HepG2 (cell line): ENCODE data around the gene PPP1CB. TPM values are rescaled to one million over a fixed set of nuclear protein-coding genes. Genes with fewer than 3 reads are reported as not detected.

Experiments
- BCL6 ChIP-seq: IDR thresholded peaks from 2 replicates; pipeline ENCODE4 v1.6.1; 2016; ENCODE audit warnings: missing genetic modification reagents, missing compliant biosample characterization
- FOXA1 ChIP-seq, 2 experiments: fragments of 450-650 bp in 1 of 2; sonication (generic) in 1 of 2; formaldehyde crosslinking in 1 of 2; IDR thresholded peaks; 2 replicates each; pipeline versions ENCODE4 v1.4.0 to v1.6.1; 2016 to 2020; ENCODE audit warnings: missing genetic modification reagents in 1 of 2
- HCFC1 ChIP-seq: fragments of 150-350 bp; IDR thresholded peaks from 2 replicates; pipeline ENCODE4 v1.6.1; 2014; ENCODE audit warnings: low read depth, low read length
- HNRNPL ChIP-seq: fragments of 200-400 bp; formaldehyde crosslinking; IDR thresholded peaks from 2 replicates; pipeline ENCODE4 v1.6.1; 2017; ENCODE audit warnings: mild to moderate bottlenecking, low read depth, low read length
- HNRNPUL1 ChIP-seq: fragments of 200-400 bp; formaldehyde crosslinking; IDR thresholded peaks from 2 replicates; pipeline ENCODE4 v1.6.1; 2017; ENCODE audit warnings: low read depth, mild to moderate bottlenecking, low read length, moderate library complexity
- KLF12 ChIP-seq: sonication (generic); formaldehyde crosslinking; IDR thresholded peaks from 2 replicates; pipeline ENCODE4 v1.4.0; 2020; ENCODE audit warnings: missing genetic modification reagents, borderline replicate concordance
- NCOA1 ChIP-seq: sonication (generic); formaldehyde crosslinking; IDR thresholded peaks from 2 replicates; pipeline ENCODE4 v1.9.0; 2021; ENCODE audit warnings: missing genetic modification reagents
- RXRA ChIP-seq: sonication (generic); formaldehyde crosslinking; IDR thresholded peaks from 2 replicates; pipeline ENCODE4 v1.5.1; 2020; ENCODE audit warnings: missing genetic modification reagents
- SMYD3 ChIP-seq: sonication (generic); formaldehyde crosslinking; IDR thresholded peaks from 2 replicates; pipeline ENCODE4 v1.8.1; 2023; ENCODE audit warnings: mild to moderate bottlenecking, missing genetic modification reagents
- ZNF224 ChIP-seq: sonication (generic); formaldehyde crosslinking; IDR thresholded peaks from 2 replicates; pipeline ENCODE4 v1.5.0; 2020; ENCODE audit warnings: mild to moderate bottlenecking, missing genetic modification reagents
- ZNF724P ChIP-seq: sonication (generic); formaldehyde crosslinking; IDR thresholded peaks from 2 replicates; pipeline ENCODE4 v1.8.0; 2022; ENCODE audit warnings: missing genetic modification reagents, borderline replicate concordance
- ZNF788 ChIP-seq: sonication (generic); formaldehyde crosslinking; IDR thresholded peaks from 2 replicates; pipeline ENCODE4 v1.5.0; 2020; ENCODE audit warnings: mild to moderate bottlenecking, missing genetic modification reagents, borderline replicate concordance
- ZNF878 ChIP-seq: sonication (generic); formaldehyde crosslinking; IDR thresholded peaks from 2 replicates; pipeline ENCODE4 v1.8.1; 2023; ENCODE audit warnings: mild to moderate bottlenecking, missing genetic modification reagents, moderate library complexity
- polyA plus RNA-seq, 8 experiments: library from polyadenylated mRNA; depleted of rRNA in 3 of 8; stranded (reverse) in 7 of 8; unstranded in 1 of 8; fragments of >200 nt; fragmentation: Illumina TruSeq in 4 of 8; extraction: Trizol in 4 of 8; gene quantifications; 2 replicates each; pipeline versions ENCODE4 v1.2.1 to v1.2.3, GENCODE V29; 2011 to 2016; ENCODE audit warnings: low read depth in 4 of 8, missing spikeins in 1 of 8, mixed read lengths in 1 of 8; ENCODE audit not compliant: insufficient read depth in 1 of 8
- total RNA-seq, 5 experiments: library from RNA; depleted of rRNA; stranded (reverse); fragments of >200 nt; fragmentation: Illumina TruSeq; extraction: Trizol; gene quantifications; 2 replicates each; pipeline ENCODE4 v1.2.3, GENCODE V29; 2016; ENCODE audit warnings: low read depth in 1 of 5
- TF ChIP-seq, protein P1 (sequence below): IDR thresholded peaks from 2 replicates; pipeline ENCODE4 v1.6.1; 2012; ENCODE audit warnings: inconsistent platforms
- TF ChIP-seq, protein P2 (sequence below): IDR thresholded peaks from 2 replicates; pipeline ENCODE4 v1.4.0; 2020; ENCODE audit warnings: mild to moderate bottlenecking, missing genetic modification reagents
- TF ChIP-seq, protein P3 (sequence below): IDR thresholded peaks from 2 replicates; pipeline ENCODE4 v1.6.1; 2012; ENCODE audit warnings: low read depth, low read length, improper control_type of control experiment
- TF ChIP-seq, protein P4 (sequence below): IDR thresholded peaks from 2 replicates; pipeline ENCODE4 v1.6.1; 2018; ENCODE audit warnings: missing genetic modification reagents

The PPP1CB gene
- total and polyA plus RNA-seq, 2 of the 13 experiments (the other 11 are each of a cell fraction or from before 2014, with no cell fraction given) = 46.9 to 109 TPM

DNA sequence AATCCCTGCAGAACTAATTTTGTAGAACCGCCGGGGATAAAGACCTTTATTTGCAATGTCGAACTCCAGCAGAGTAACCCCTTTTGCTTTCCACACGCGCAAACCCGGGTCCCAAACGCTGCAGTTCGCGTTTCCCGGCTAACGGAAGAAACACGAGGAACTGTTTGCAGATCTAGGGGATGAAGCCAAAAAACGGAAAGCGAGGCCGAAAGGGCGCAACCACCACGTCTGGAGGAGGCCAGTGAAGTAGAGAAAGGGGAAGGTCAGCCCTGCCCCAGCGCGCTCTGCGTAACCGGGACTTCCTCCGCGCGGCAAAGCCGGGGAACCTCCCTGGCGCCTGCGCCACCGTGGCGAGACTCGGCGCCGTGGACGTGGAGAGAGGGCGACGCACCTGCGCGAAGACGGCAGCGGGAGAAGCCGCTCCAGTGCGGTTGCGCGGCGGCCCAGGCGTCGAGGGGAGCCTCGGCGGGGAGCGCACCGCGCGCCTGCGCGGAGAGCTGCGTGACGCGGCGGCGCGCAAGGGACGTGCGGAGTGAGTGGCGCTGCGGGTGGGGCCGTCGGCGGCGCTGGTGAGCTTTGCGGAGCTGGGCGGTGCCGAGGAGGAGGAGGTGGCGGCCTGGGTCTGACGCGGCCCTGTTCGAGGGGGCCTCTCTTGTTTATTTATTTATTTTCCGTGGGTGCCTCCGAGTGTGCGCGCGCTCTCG lies at the start of gene PPP1CB (continued):
- TF ChIP-seq FOXA1 (IDR thresholded peaks at IDR 0.05) (no peak), FOXA1 (CRISPR knock-in tag; IDR thresholded peaks at IDR 0.05) (no peak), ZNF724P (peak; percentile 97), ZNF788 (peak; percentile 73), NCOA1 (CRISPR knock-in tag) (no peak), ZNF878 (CRISPR knock-in tag) (no peak; the same call in 1 of the 2 replicates), BCL6 (CRISPR knock-in tag) (peak; percentile 60; the same call in 1 of the 2 replicates), KLF12 (no peak), ZNF224 (CRISPR knock-in tag) (peak; percentile 97; the same call in 1 of the 2 replicates), HNRNPL (no peak), HNRNPUL1 (no peak), SMYD3 (CRISPR knock-in tag) (peak; percentile 90; the same call in 1 of the 2 replicates), HCFC1 (no peak), RXRA (CRISPR knock-in tag) (peak; percentile 69; the same call in 1 of the 2 replicates)
- TF ChIP-seq, protein P1, sequence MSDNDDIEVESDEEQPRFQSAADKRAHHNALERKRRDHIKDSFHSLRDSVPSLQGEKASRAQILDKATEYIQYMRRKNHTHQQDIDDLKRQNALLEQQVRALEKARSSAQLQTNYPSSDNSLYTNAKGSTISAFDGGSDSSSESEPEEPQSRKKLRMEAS = peak; percentile 85
- TF ChIP-seq, protein P2, sequence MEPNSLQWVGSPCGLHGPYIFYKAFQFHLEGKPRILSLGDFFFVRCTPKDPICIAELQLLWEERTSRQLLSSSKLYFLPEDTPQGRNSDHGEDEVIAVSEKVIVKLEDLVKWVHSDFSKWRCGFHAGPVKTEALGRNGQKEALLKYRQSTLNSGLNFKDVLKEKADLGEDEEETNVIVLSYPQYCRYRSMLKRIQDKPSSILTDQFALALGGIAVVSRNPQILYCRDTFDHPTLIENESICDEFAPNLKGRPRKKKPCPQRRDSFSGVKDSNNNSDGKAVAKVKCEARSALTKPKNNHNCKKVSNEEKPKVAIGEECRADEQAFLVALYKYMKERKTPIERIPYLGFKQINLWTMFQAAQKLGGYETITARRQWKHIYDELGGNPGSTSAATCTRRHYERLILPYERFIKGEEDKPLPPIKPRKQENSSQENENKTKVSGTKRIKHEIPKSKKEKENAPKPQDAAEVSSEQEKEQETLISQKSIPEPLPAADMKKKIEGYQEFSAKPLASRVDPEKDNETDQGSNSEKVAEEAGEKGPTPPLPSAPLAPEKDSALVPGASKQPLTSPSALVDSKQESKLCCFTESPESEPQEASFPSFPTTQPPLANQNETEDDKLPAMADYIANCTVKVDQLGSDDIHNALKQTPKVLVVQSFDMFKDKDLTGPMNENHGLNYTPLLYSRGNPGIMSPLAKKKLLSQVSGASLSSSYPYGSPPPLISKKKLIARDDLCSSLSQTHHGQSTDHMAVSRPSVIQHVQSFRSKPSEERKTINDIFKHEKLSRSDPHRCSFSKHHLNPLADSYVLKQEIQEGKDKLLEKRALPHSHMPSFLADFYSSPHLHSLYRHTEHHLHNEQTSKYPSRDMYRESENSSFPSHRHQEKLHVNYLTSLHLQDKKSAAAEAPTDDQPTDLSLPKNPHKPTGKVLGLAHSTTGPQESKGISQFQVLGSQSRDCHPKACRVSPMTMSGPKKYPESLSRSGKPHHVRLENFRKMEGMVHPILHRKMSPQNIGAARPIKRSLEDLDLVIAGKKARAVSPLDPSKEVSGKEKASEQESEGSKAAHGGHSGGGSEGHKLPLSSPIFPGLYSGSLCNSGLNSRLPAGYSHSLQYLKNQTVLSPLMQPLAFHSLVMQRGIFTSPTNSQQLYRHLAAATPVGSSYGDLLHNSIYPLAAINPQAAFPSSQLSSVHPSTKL (CRISPR knock-in tag) = peak; percentile 73
- TF ChIP-seq, protein P3, sequence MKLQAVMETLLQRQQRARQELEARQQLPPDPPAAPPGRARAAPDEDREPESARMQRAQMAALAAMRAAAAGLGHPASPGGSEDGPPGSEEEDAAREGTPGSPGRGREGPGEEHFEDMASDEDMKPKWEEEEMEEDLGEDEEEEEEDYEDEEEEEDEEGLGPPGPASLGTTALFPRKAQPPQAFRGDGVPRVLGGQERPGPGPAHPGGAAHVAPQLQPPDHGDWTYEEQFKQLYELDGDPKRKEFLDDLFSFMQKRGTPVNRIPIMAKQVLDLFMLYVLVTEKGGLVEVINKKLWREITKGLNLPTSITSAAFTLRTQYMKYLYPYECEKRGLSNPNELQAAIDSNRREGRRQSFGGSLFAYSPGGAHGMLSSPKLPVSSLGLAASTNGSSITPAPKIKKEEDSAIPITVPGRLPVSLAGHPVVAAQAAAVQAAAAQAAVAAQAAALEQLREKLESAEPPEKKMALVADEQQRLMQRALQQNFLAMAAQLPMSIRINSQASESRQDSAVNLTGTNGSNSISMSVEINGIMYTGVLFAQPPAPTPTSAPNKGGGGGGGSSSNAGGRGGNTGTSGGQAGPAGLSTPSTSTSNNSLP = 0 out of 2 replicates have a peak, but pooled peaks have one; percentile 28
- TF ChIP-seq, protein P4, sequence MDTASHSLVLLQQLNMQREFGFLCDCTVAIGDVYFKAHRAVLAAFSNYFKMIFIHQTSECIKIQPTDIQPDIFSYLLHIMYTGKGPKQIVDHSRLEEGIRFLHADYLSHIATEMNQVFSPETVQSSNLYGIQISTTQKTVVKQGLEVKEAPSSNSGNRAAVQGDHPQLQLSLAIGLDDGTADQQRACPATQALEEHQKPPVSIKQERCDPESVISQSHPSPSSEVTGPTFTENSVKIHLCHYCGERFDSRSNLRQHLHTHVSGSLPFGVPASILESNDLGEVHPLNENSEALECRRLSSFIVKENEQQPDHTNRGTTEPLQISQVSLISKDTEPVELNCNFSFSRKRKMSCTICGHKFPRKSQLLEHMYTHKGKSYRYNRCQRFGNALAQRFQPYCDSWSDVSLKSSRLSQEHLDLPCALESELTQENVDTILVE = peak; percentile 95
